Measurements from ENCODE around the gene USP13. TPM values are rescaled to one million over a fixed set of nuclear protein-coding genes. Genes with fewer than 3 reads are reported as not detected.
A peak's percentile ranks its signal among the peaks of the same experiment; 100 is the strongest.

The USP13 gene
- total RNA-seq, 1 donor, result 12.7 TPM

- no peaks in the 10 kb centered on the region for H3K27me3 ChIP-seq (ENCODE audit: insufficient read depth, low read length)
- no peak for TF ChIP-seq CTCF (IDR thresholded peaks at IDR 0.05; ENCODE audit: extremely low read depth, low read depth, low read length)
- no peak overlapping the region for H3K4me2 ChIP-seq (ENCODE audit: insufficient read depth, low read length)
- peak overlapping the region; percentile 18 for H3K27ac ChIP-seq (ENCODE audit: low read depth, low read length)
- DNase-seq (ENCODE audit: insufficient read length, low spot score, missing footprints), result peak; percentile 78
- H4K20me1 ChIP-seq (ENCODE audit: insufficient read depth, low read length), result no peaks in the 10 kb centered on the region
- H2AFZ ChIP-seq (ENCODE audit: low read length), result no peak overlapping the region
- peaks cover 23% of the 10 kb centered on the region for H3K4me1 ChIP-seq (ENCODE audit: insufficient read depth, low read length)
- no peak overlapping the region for H3K4me3 ChIP-seq (ENCODE audit: insufficient read depth, low read length)
- no peaks in the 10 kb centered on the region for H3K9me3 ChIP-seq (ENCODE audit: low read depth, low read length)
- peaks cover 21% of the 10 kb centered on the region for H3K36me3 ChIP-seq (ENCODE audit: insufficient read depth, low read length)
- H3K79me2 ChIP-seq (ENCODE audit: insufficient read depth, low read length), result peaks cover 14% of the 10 kb centered on the region
Measured at GRCh38 chr3:179615458-179616173, 37.2 kb upstream of the USP13 start.

- H3K36me3 ChIP-seq (ENCODE audit: insufficient read depth, low read length), result peaks cover 56% of the 10 kb centered on the region
- no peaks in the 10 kb centered on the region for H3K79me2 ChIP-seq (ENCODE audit: insufficient read depth, low read length)
- no peak overlapping the region for H3K4me2 ChIP-seq (ENCODE audit: insufficient read depth, low read length)
Measured at GRCh38 chr3:179622023-179622422, 30.8 kb upstream of the USP13 start.

GRCh38 chr3:179624451-179624850 lies 28.4 kb upstream of the USP13 start:
- H3K4me2 ChIP-seq (ENCODE audit: insufficient read depth, low read length), result no peak overlapping the region
- no peak for DNase-seq (ENCODE audit: insufficient read length, low spot score, missing footprints)
- H3K27ac ChIP-seq (ENCODE audit: low read depth, low read length), result no peak overlapping the region
- no peaks in the 10 kb centered on the region for H4K20me1 ChIP-seq (ENCODE audit: insufficient read depth, low read length)
- H3K4me1 ChIP-seq (ENCODE audit: insufficient read depth, low read length), result no peaks in the 10 kb centered on the region
- peaks cover 38% of the 10 kb centered on the region for H3K36me3 ChIP-seq (ENCODE audit: insufficient read depth, low read length)
- no peaks in the 10 kb centered on the region for H3K79me2 ChIP-seq (ENCODE audit: insufficient read depth, low read length)
- H2AFZ ChIP-seq (ENCODE audit: low read length), result no peak overlapping the region
- H3K9me3 ChIP-seq (ENCODE audit: low read depth, low read length), result no peaks in the 10 kb centered on the region
- H3K4me3 ChIP-seq (ENCODE audit: insufficient read depth, low read length), result no peak overlapping the region
- TF ChIP-seq CTCF (IDR thresholded peaks at IDR 0.05; ENCODE audit: extremely low read depth, low read depth, low read length), result no peak
- H3K27me3 ChIP-seq (ENCODE audit: insufficient read depth, low read length), result no peaks in the 10 kb centered on the region

More at GRCh38 chr3:179622023-179622422, 30.8 kb upstream of the USP13 start:
- Histone ChIP-seq H3K4me1 (ENCODE audit: insufficient read depth, low read length) (no peaks in the 10 kb centered on the region), H3K4me3 (ENCODE audit: insufficient read depth, low read length) (no peak overlapping the region), H2AFZ (ENCODE audit: low read length) (no peak overlapping the region), H3K27ac (ENCODE audit: low read depth, low read length) (no peak overlapping the region), H3K27me3 (ENCODE audit: insufficient read depth, low read length) (no peaks in the 10 kb centered on the region), H3K9me3 (ENCODE audit: low read depth, low read length) (no peaks in the 10 kb centered on the region), H4K20me1 (ENCODE audit: insufficient read depth, low read length) (no peaks in the 10 kb centered on the region)
- TF ChIP-seq CTCF (IDR thresholded peaks at IDR 0.05; ENCODE audit: extremely low read depth, low read depth, low read length), result no peak
- no peak for DNase-seq (ENCODE audit: insufficient read length, low spot score, missing footprints)

- H3K27me3 ChIP-seq (ENCODE audit: insufficient read depth, low read length), result no peaks in the 10 kb centered on the region
- H3K4me2 ChIP-seq (ENCODE audit: insufficient read depth, low read length), result no peak overlapping the region
- H3K79me2 ChIP-seq (ENCODE audit: insufficient read depth, low read length), result no peaks in the 10 kb centered on the region
- H3K27ac ChIP-seq (ENCODE audit: low read depth, low read length), result no peak overlapping the region
- H3K36me3 ChIP-seq (ENCODE audit: insufficient read depth, low read length), result peaks cover under 1% of the 10 kb centered on the region
- no peaks in the 10 kb centered on the region for H4K20me1 ChIP-seq (ENCODE audit: insufficient read depth, low read length)
- H2AFZ ChIP-seq (ENCODE audit: low read length), result no peak overlapping the region
- no peak overlapping the region for H3K4me3 ChIP-seq (ENCODE audit: insufficient read depth, low read length)
- no peaks in the 10 kb centered on the region for H3K4me1 ChIP-seq (ENCODE audit: insufficient read depth, low read length)
- no peak for DNase-seq (ENCODE audit: insufficient read length, low spot score, missing footprints)
- no peak for TF ChIP-seq CTCF (IDR thresholded peaks at IDR 0.05; ENCODE audit: extremely low read depth, low read depth, low read length)
- H3K9me3 ChIP-seq (ENCODE audit: low read depth, low read length), result no peaks in the 10 kb centered on the region
Measured at GRCh38 chr3:179630753-179631451, 21.9 kb upstream of the USP13 start.
